GM18858 (cell line): ENCODE measurements around the gene SIGLEC6.

Experiments used
- ATAC-seq: cut with Tn5 transposase; IDR thresholded peaks from one replicate; pipeline ENCODE4 v1.9.1; 2021; ENCODE audit not compliant: unreplicated experiment

Gene SIGLEC6

GRCh38 chr19:51477344-51477743 is 54.1 kb downstream of the SIGLEC6 start:
- no peak for ATAC-seq

GRCh38 chr19:51476164-51476563 is 55.3 kb downstream of the SIGLEC6 start:
- ATAC-seq, result no peak

GRCh38 chr19:51473009-51473707 is 58.3 kb downstream of the SIGLEC6 start:
- no peak for ATAC-seq

- ATAC-seq, result no peak
Observed at GRCh38 chr19:51472607-51473006, 58.9 kb downstream of the SIGLEC6 start.

GRCh38 chr19:51471527-51471926 is 59.9 kb downstream of the SIGLEC6 start:
- no peak for ATAC-seq

GRCh38 chr19:51470966-51471365 is 60.5 kb downstream of the SIGLEC6 start:
- ATAC-seq, result no peak

- ATAC-seq, result no peak
Observed at GRCh38 chr19:51469629-51470028, 61.8 kb downstream of the SIGLEC6 start.

GRCh38 chr19:51469162-51469561 is 62.3 kb downstream of the SIGLEC6 start:
- ATAC-seq, result no peak

- no peak for ATAC-seq
Observed at GRCh38 chr19:51468545-51468920, 62.9 kb downstream of the SIGLEC6 start.

GRCh38 chr19:51467864-51468544 is 63.5 kb downstream of the SIGLEC6 start:
- no peak for ATAC-seq
